ENCODE data around the gene CD300LG. TPM values are rescaled to one million over a fixed set of nuclear protein-coding genes. Genes with fewer than 3 reads are reported as not detected.
A peak's percentile ranks its signal among the peaks of the same experiment; 100 is the strongest.

CD300LG gene
- total RNA-seq, 1 donor from 2014 or later = not detected

DNA sequence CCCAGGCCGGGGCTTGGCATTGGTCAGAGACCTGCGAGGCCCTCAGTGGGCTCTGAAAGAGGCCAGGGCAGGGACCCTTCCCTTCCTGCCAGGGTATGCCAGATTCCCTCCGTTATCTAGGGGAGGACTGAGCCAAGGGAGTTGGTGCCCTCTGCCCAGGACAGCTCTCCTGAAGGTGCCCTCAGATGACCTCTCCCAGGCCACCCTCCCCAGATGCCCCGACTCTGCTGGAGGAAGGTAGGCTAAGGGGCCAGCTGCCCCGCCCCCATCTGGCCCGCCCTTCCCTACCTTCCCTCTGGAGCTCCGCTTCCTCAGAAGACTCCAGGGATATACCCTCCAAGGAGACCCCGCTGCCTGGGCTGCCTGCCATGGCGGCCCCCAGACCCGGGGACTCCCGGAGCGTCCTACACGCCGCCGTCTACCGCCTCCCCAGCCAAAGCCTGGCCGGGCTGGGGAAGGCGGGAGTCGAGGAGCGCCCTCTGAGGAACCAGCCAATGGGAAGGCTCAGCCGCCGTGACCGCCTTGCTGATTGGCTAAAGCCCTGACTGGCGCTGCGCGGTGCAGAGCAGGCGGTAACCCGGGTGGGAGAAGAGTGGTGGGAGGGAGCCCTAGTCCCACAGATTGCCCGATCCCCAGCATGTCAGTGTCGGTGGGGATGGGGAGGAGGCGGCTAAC, 53.3 kb downstream of the CD300LG start:
- DNase-seq (peak; percentile 56), ATAC-seq (ENCODE audit: low read depth) (peak; percentile 100)
- intact Hi-C loops (cut with micrococcal nuclease) = loop anchor here (10.0 kb wide), 1 partner anchor 76 kb away; no protein-coding TSS in a partner anchor
- POLR2A ChIA-PET = no interaction called here
- peak overlapping the region; percentile 76 for H3K4me3 Mint-ChIP-seq
- H3K27ac Mint-ChIP-seq = no peak overlapping the region
- peaks cover 68% of the 10 kb centered on the region for H3K27me3 Mint-ChIP-seq
- no peaks in the 10 kb centered on the region for H3K36me3 Mint-ChIP-seq (ENCODE audit: low read depth)
- H3K9me3 Mint-ChIP-seq = no peaks in the 10 kb centered on the region
- CTCF ChIA-PET = no interaction called here
- no peak for TF ChIP-seq CTCF (IDR thresholded peaks at IDR 0.05)
- peaks cover 9% of the 10 kb centered on the region for H3K4me1 Mint-ChIP-seq

GRCh38 chr17:43900858-43901754, 54.1 kb downstream of the CD300LG start:
- ATAC-seq (ENCODE audit: low read depth) (no peak), DNase-seq (no peak)
- H3K9me3 Mint-ChIP-seq = no peaks in the 10 kb centered on the region
- no peak for TF ChIP-seq CTCF (IDR thresholded peaks at IDR 0.05)
- ChIA-PET POLR2A (no interaction called here), CTCF (no interaction called here)
- H3K4me1 Mint-ChIP-seq = peaks cover 11% of the 10 kb centered on the region
- no peaks in the 10 kb centered on the region for H3K36me3 Mint-ChIP-seq (ENCODE audit: low read depth)
- intact Hi-C loops (cut with micrococcal nuclease) = loop anchor here (10.0 kb wide), 1 partner anchor 76 kb away; no protein-coding TSS in a partner anchor
- peaks cover 73% of the 10 kb centered on the region for H3K27me3 Mint-ChIP-seq
- H3K27ac Mint-ChIP-seq = no peak overlapping the region
- H3K4me3 Mint-ChIP-seq = peak overlapping the region; percentile 76

DNA sequence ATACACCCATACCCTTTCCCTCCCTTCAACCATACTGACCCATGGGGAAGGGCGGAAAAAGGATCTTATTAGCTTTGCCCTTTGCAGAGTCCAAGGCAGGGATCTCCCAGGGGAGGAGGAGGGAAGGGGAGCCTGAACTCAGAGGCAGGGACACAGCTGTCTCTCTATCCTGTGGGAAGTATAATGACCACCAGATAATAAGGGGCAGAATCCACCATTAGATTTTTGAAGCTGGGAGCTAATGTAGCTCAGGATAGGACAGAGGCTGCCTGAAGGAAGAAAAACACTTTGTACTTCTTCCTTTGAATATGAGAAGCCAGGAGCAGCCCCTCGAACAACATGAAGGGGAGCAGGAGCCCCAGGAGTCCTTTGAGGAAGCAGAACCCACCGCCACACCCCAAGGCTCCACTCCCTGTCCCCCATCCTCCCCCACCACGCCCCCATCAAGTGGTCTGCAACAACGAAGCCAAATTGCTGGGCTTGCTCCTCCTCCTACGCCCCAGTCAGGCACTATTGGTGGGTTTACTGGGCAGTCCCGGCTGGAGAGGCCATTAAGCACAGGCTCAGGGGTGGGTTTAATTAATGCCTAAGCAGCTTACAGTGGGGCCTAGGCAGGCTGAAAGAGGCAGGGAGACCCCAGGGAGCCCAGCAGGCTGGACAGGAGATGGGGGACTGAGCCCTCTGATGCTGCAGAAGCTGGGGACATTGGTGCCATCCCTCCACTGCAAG, 55.0 kb downstream of the CD300LG start:
- no peak for DNase-seq
- Mint-ChIP-seq H3K27me3 (peaks cover 71% of the 10 kb centered on the region), H3K4me1 (peaks cover 21% of the 10 kb centered on the region), H3K27ac (no peak overlapping the region), H3K9me3 (no peaks in the 10 kb centered on the region), H3K4me3 (no peak overlapping the region), H3K36me3 (ENCODE audit: low read depth) (no peaks in the 10 kb centered on the region)
- intact Hi-C loops (cut with micrococcal nuclease) = loop anchor here (10.0 kb wide), 1 partner anchor 77 kb away; no protein-coding TSS in a partner anchor
- no peak for ATAC-seq (ENCODE audit: low read depth)
- ChIA-PET CTCF (no interaction called here), POLR2A (no interaction called here)
- no peak for TF ChIP-seq CTCF (IDR thresholded peaks at IDR 0.05)

- no peaks in the 10 kb centered on the region for H3K36me3 Mint-ChIP-seq (ENCODE audit: low read depth)
- ATAC-seq (ENCODE audit: low read depth) (no peak), DNase-seq (no peak)
- H3K4me3 Mint-ChIP-seq = no peak overlapping the region
- no peak for TF ChIP-seq CTCF (IDR thresholded peaks at IDR 0.05)
- H3K9me3 Mint-ChIP-seq = no peaks in the 10 kb centered on the region
- intact Hi-C loops (cut with micrococcal nuclease) = loop anchor here (5.0 to 10.0 kb wide), 2 partner anchors 81 to 102 kb away; no protein-coding TSS in a partner anchor
- no peak overlapping the region for H3K27ac Mint-ChIP-seq
- H3K4me1 Mint-ChIP-seq = peaks cover 29% of the 10 kb centered on the region
- ChIA-PET POLR2A (no interaction called here), CTCF (no interaction called here)
- peaks cover 70% of the 10 kb centered on the region for H3K27me3 Mint-ChIP-seq
Measured at GRCh38 chr17:43905400-43905984, 58.5 kb downstream of the CD300LG start.
